Central memory CD8-positive, alpha-beta T cell (primary cell): Measurements from ENCODE around the gene MACROD2.
"Not testable (repeated sequence)": the region's sequence is repeated elsewhere in the genome, so short reads cannot be mapped to it uniquely, and the experiment has no call there.

Experiments
- ATAC-seq: fragments of 150-1000 bp; cut with Tn5 transposase; replicated peaks from 2 replicates; pipeline ENCODE4 v1.10.0; 2022; ENCODE audit warnings: mild to moderate bottlenecking, moderate FRiP score, moderate number of reproducible peaks; ENCODE audit not compliant: poor library complexity, severe bottlenecking; ENCODE audit errors: extremely low read depth
- DNase-seq, 2 donors: peaks; one replicate each; pipeline ENCODE4 v3.0.0; 2021; ENCODE audit warnings: low spot score in 2 of 2
- H3K27ac Mint-ChIP-seq: one replicate; pipeline ENCODE4 v1.8.0; 2022; ENCODE audit warnings: low read depth, mild to moderate bottlenecking, moderate library complexity, mixed read lengths
- H3K27me3 Mint-ChIP-seq: one replicate; pipeline ENCODE4 v1.8.0; 2022; ENCODE audit warnings: mixed read lengths
- H3K36me3 Mint-ChIP-seq: one replicate; pipeline ENCODE4 v1.8.0; 2022; ENCODE audit warnings: mild to moderate bottlenecking, moderate library complexity, mixed read lengths; ENCODE audit not compliant: insufficient read depth
- H3K4me1 Mint-ChIP-seq: one replicate; pipeline ENCODE4 v1.8.0; 2022; ENCODE audit warnings: mixed read lengths
- H3K4me3 Mint-ChIP-seq: one replicate; pipeline ENCODE4 v1.8.0; 2022; ENCODE audit warnings: mild to moderate bottlenecking, moderate library complexity, mixed read lengths
- H3K9me3 Mint-ChIP-seq: one replicate; pipeline ENCODE4 v1.8.0; 2022; ENCODE audit warnings: mixed read lengths

Gene MACROD2

GRCh38 chr20:14996883-14997672 is 1001.8 kb downstream of the MACROD2 start:
- DNase-seq (no peak), ATAC-seq (no peak)
- H3K27ac Mint-ChIP-seq, result no peak overlapping the region
- H3K4me3 Mint-ChIP-seq, result no peak overlapping the region
- no peaks in the 10 kb centered on the region for H3K36me3 Mint-ChIP-seq
- H3K4me1 Mint-ChIP-seq, result no peaks in the 10 kb centered on the region
- no peaks in the 10 kb centered on the region for H3K27me3 Mint-ChIP-seq
- H3K9me3 Mint-ChIP-seq, result peaks cover 18% of the 10 kb centered on the region

- ATAC-seq (no peak), DNase-seq (no peak)
These were observed 1002.5 kb downstream of the MACROD2 start for GRCh38 chr20:14997791-14998190.

GRCh38 chr20:15005300-15005986 is 1010.1 kb downstream of the MACROD2 start:
- no peaks in the 10 kb centered on the region for H3K36me3 Mint-ChIP-seq
- no peak for DNase-seq

More at GRCh38 chr20:14997791-14998190, 1002.5 kb downstream of the MACROD2 start:
- no peak overlapping the region for H3K27ac Mint-ChIP-seq
- no peaks in the 10 kb centered on the region for H3K4me1 Mint-ChIP-seq
- H3K27me3 Mint-ChIP-seq, result no peaks in the 10 kb centered on the region
- H3K4me3 Mint-ChIP-seq, result no peak overlapping the region
- no peaks in the 10 kb centered on the region for H3K36me3 Mint-ChIP-seq
- H3K9me3 Mint-ChIP-seq, result peaks cover 18% of the 10 kb centered on the region

GRCh38 chr20:15011631-15012030 is 1016.3 kb downstream of the MACROD2 start:
- Mint-ChIP-seq H3K9me3 (peaks cover 12% of the 10 kb centered on the region), H3K27me3 (no peaks in the 10 kb centered on the region), H3K4me3 (no peak overlapping the region), H3K27ac (no peak overlapping the region), H3K4me1 (no peaks in the 10 kb centered on the region), H3K36me3 (no peaks in the 10 kb centered on the region)
- no peak for ATAC-seq
- DNase-seq, result no peak

More at GRCh38 chr20:15005300-15005986, 1010.1 kb downstream of the MACROD2 start:
- H3K4me3 Mint-ChIP-seq, result no peak overlapping the region
- H3K27ac Mint-ChIP-seq, result no peak overlapping the region
- no peak for ATAC-seq
- no peaks in the 10 kb centered on the region for H3K4me1 Mint-ChIP-seq
- H3K9me3 Mint-ChIP-seq, result peaks cover 17% of the 10 kb centered on the region
- no peaks in the 10 kb centered on the region for H3K27me3 Mint-ChIP-seq

GRCh38 chr20:15012566-15012965 is 1017.2 kb downstream of the MACROD2 start:
- DNase-seq (no peak), ATAC-seq (no peak)
- no peaks in the 10 kb centered on the region for H3K4me1 Mint-ChIP-seq
- H3K27ac Mint-ChIP-seq, result no peak overlapping the region
- H3K4me3 Mint-ChIP-seq, result no peak overlapping the region
- H3K9me3 Mint-ChIP-seq, result peaks cover 12% of the 10 kb centered on the region
- H3K27me3 Mint-ChIP-seq, result no peaks in the 10 kb centered on the region
- H3K36me3 Mint-ChIP-seq, result no peaks in the 10 kb centered on the region

GRCh38 chr20:15016875-15017274 is 1021.6 kb downstream of the MACROD2 start:
- H3K36me3 Mint-ChIP-seq, H3K4me3 Mint-ChIP-seq, DNase-seq, H3K4me1 Mint-ChIP-seq, H3K27ac Mint-ChIP-seq, ATAC-seq, H3K27me3 Mint-ChIP-seq: not testable (repeated sequence)
- peaks cover 12% of the 10 kb centered on the region for H3K9me3 Mint-ChIP-seq

- DNase-seq (no peak), ATAC-seq (no peak)
- H3K27me3 Mint-ChIP-seq, result no peaks in the 10 kb centered on the region
- no peak overlapping the region for H3K4me3 Mint-ChIP-seq
- H3K4me1 Mint-ChIP-seq, result no peaks in the 10 kb centered on the region
- H3K9me3 Mint-ChIP-seq, result peaks cover 12% of the 10 kb centered on the region
- no peak overlapping the region for H3K27ac Mint-ChIP-seq
- no peaks in the 10 kb centered on the region for H3K36me3 Mint-ChIP-seq
These were observed 1023.6 kb downstream of the MACROD2 start for GRCh38 chr20:15018966-15019365.

GRCh38 chr20:15020845-15021244 is 1025.5 kb downstream of the MACROD2 start:
- Mint-ChIP-seq H3K27me3 (no peaks in the 10 kb centered on the region), H3K9me3 (peaks cover 12% of the 10 kb centered on the region), H3K27ac (no peak overlapping the region), H3K4me3 (no peak overlapping the region), H3K4me1 (no peaks in the 10 kb centered on the region), H3K36me3 (no peaks in the 10 kb centered on the region)
- DNase-seq (no peak), ATAC-seq (no peak)

- DNase-seq, result no peak
- H3K4me1 Mint-ChIP-seq, result no peaks in the 10 kb centered on the region
- no peak overlapping the region for H3K4me3 Mint-ChIP-seq
- no peaks in the 10 kb centered on the region for H3K36me3 Mint-ChIP-seq
- no peak for ATAC-seq
- peaks cover 12% of the 10 kb centered on the region for H3K9me3 Mint-ChIP-seq
- H3K27me3 Mint-ChIP-seq, result no peaks in the 10 kb centered on the region
- H3K27ac Mint-ChIP-seq, result no peak overlapping the region
These were observed 1027.6 kb downstream of the MACROD2 start for GRCh38 chr20:15022921-15023320.

GRCh38 chr20:15026759-15027158 is 1031.4 kb downstream of the MACROD2 start:
- H3K9me3 Mint-ChIP-seq, result peaks cover 6% of the 10 kb centered on the region

GRCh38 chr20:15030826-15031225 is 1035.5 kb downstream of the MACROD2 start:
- peaks cover 20% of the 10 kb centered on the region for H3K9me3 Mint-ChIP-seq
- H3K36me3 Mint-ChIP-seq, result no peaks in the 10 kb centered on the region
- H3K4me3 Mint-ChIP-seq, result no peak overlapping the region
- ATAC-seq, result no peak
- DNase-seq, result no peak
- H3K27ac Mint-ChIP-seq, result no peak overlapping the region
- H3K27me3 Mint-ChIP-seq, result no peaks in the 10 kb centered on the region
- no peaks in the 10 kb centered on the region for H3K4me1 Mint-ChIP-seq

More at GRCh38 chr20:15026759-15027158, 1031.4 kb downstream of the MACROD2 start:
- no peak overlapping the region for H3K4me3 Mint-ChIP-seq
- ATAC-seq (no peak), DNase-seq (no peak)
- H3K27me3 Mint-ChIP-seq, result no peaks in the 10 kb centered on the region
- H3K36me3 Mint-ChIP-seq, result no peaks in the 10 kb centered on the region
- no peaks in the 10 kb centered on the region for H3K4me1 Mint-ChIP-seq
- no peak overlapping the region for H3K27ac Mint-ChIP-seq

GRCh38 chr20:15031546-15032351 is 1036.4 kb downstream of the MACROD2 start:
- no peak for ATAC-seq
- H3K9me3 Mint-ChIP-seq, result peaks cover 20% of the 10 kb centered on the region
- no peak overlapping the region for H3K4me3 Mint-ChIP-seq
- H3K27me3 Mint-ChIP-seq, result no peaks in the 10 kb centered on the region
- H3K4me1 Mint-ChIP-seq, result no peaks in the 10 kb centered on the region
- no peaks in the 10 kb centered on the region for H3K36me3 Mint-ChIP-seq
- no peak overlapping the region for H3K27ac Mint-ChIP-seq
- no peak for DNase-seq
